GM21576 (cell line): ENCODE data around the gene SMG5.

ENCODE experiments used
- ATAC-seq: cut with Tn5 transposase; IDR thresholded peaks from one replicate; pipeline ENCODE4 v1.9.1; 2021; ENCODE audit warnings: mild to moderate bottlenecking, moderate library complexity; ENCODE audit not compliant: unreplicated experiment

SMG5 gene

GRCh38 chr1:156283521-156283920 lies 896 bp upstream of the SMG5 start:
- no peak for ATAC-seq

GRCh38 chr1:156281693-156282478 lies 739 bp downstream of the SMG5 start:
- no peak for ATAC-seq

DNA sequence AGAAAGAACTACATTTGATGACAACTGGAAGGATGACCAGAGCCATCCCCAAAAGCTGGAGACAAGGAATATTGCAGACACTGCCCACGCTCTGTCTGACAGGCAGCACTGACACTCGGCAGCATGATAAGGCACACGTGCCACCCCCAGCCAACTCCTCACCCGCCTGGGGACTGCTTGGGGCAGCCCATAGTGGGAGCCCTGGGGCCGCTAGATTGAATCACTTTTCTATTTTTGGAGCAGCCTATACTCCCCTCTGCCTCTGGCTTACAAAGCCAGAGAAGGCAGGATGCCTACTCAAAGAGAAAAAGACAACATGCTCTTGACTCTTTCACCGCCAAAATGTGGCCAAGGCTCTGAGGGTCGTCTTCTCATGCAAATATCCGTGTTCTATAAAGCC lies 1.3 kb downstream of the SMG5 start:
- ATAC-seq, result no peak

- ATAC-seq, result no peak
Measured at GRCh38 chr1:156279837-156280236, 2.8 kb downstream of the SMG5 start.

DNA sequence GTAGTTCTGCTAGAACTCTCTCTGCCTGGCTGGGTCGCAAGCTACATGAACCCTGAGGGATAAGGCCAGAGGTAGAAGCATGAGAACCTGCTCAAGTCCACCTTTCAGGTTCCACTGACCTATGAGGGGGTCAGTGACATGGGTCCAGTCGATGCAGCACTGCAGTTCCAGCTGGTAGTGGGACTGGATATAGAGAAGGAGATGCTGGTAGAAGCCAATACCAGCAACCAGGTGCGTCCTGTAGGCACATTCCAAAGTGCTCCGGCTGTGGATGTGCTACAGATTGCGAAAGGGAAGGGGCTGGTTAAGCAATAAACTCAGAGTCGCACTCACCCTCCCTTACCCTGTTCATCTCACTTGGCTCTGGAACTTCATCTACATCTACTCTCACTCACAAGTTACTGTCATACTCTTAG lies 5.7 kb downstream of the SMG5 start:
- no peak for ATAC-seq

DNA sequence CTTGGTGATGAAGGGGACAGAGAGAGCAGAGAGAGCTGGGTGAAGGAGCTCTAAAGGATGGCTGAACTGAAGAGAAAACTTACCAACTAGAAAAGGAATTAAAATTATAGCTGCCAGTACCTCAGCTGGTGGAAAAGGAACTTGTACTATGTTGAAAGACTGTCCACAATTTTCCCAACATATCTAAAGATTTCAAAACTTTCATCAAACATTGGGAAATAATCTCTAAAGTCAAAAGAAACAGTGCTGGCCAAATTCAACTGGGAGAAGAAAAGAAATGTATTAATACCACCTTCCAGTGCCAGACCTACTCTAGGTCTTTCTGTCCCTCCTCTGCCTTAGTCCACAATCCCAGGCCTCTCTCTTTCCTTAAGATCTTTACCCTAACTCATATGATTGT lies 6.1 kb downstream of the SMG5 start:
- ATAC-seq, result no peak

DNA sequence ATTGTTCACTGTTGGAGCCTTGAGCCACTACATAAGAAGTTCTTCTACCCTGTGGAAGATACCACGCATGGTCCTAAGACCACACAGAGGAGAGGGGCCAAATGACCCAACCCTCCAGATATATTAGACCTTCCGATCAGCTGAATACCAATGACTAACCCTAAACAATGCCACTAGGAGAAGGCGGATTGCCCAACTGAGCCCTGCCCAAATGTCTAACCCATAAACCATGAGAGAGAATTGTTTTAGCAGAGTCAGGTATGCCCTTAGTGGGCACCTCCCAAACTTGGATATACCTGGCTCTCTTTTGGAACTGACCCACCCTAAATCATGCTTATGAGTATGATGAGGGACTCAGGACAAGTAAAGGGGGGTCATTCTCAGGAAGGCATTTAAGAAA lies 12.3 kb downstream of the SMG5 start:
- ATAC-seq, result no peak

- ATAC-seq, result no peak
Measured at GRCh38 chr1:156268336-156268735, 14.3 kb downstream of the SMG5 start.

GRCh38 chr1:156266051-156266450 lies 16.6 kb downstream of the SMG5 start:
- no peak for ATAC-seq

DNA sequence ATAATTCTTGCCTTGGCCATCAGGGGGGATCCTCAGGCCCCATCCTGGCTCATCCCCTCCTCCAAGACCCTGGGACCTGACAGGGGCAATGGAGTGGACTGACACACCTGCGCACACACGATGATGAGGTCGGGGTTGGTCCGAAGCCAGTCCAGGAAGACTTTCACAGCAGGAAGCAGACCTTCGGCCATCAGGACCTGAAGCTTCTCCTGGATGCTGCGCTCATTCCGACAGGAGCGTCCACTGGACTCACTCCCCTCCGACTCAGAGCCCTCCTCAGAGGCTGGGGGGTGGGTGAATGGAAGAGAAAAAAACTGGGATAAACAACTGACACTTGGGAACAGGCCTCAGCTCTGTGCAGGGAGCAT lies 19.4 kb downstream of the SMG5 start:
- ATAC-seq, result no peak

- no peak for ATAC-seq
Measured at GRCh38 chr1:156262461-156263287, 20.0 kb downstream of the SMG5 start.

DNA sequence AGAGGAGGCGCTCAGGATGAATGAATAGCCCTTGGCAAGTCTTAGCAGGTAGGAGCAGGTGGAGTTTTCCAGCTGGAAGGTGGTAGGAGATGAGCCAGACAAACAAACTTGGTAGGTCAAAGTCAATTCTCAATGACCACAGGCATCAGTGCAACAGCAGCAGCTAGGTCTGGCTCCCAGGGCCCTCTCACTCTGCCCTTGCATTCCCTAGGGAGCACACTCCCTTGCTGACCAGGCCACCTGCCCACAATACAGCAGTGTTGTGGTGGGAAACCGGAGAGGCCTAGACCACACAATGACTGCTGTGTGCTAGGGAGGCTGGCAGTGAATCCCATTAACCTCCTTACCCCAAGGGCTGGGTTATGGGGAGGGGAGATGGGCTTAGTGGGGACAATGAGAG lies 21.7 kb downstream of the SMG5 start:
- ATAC-seq, result no peak

GRCh38 chr1:156259805-156260204 lies 22.8 kb downstream of the SMG5 start:
- ATAC-seq, result no peak

DNA sequence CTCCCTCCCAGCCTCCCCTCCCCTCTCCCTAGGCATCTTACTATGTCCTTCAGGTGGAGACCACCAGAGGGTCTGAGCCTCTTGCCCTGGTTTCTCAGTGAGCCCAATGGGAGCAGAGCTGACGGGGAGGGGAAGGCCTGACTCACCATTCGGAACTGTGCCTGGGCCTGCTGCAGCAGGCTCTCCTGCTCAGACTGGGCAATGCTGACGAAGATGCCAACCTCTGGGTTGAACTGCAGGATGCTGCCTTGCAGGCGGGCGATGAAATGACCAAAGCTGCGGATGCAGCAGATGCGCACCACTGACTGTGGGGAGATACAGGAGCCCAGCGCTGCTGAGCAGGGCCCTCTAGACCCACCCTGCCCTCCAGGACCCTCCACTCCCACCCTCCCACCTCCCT lies 23.8 kb downstream of the SMG5 start:
- ATAC-seq, result no peak

GRCh38 chr1:156257711-156258110 lies 24.9 kb downstream of the SMG5 start:
- ATAC-seq, result no peak

DNA sequence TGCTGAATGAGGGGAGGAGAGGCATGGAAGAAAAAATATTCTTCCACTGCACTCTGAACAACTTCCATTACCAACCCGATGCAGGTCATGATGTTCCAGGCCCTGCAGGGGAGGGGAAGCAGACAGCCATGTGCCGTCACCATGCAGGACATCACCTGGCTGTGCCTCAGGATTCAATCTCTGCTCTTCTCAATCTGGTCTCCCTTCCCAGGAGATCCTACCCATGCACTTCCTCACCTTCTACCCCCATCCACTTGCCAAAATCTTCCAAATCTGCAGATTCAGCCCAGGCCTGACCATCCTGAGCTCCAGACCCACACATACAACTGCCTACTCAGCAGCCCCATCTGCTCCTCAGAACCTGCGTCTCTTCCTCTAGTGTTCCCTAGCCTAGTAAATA lies 29.0 kb downstream of the SMG5 start:
- ATAC-seq, result no peak

- no peak for ATAC-seq
Measured at GRCh38 chr1:156251527-156251926, 31.1 kb downstream of the SMG5 start.

DNA sequence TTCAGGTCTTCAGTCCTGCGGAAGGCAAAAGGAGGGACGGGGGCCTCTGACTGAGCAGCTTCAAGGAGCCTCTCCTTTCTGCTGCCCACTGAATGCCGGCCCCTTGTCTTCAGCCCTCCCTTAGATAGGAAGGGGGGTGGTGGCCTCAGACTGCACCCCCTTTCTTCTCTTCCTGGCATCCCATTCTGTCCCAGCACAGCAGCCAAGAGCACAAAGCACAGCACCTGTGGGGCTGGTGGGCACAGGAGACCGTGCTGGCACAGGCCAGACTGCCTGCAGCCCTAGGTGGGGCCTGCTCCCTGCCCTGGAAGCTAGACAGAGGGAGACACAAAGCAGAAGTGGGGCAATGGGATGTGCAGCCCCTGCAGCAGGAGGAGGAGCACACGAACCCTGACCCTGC lies 33.0 kb downstream of the SMG5 start:
- ATAC-seq, result no peak

DNA sequence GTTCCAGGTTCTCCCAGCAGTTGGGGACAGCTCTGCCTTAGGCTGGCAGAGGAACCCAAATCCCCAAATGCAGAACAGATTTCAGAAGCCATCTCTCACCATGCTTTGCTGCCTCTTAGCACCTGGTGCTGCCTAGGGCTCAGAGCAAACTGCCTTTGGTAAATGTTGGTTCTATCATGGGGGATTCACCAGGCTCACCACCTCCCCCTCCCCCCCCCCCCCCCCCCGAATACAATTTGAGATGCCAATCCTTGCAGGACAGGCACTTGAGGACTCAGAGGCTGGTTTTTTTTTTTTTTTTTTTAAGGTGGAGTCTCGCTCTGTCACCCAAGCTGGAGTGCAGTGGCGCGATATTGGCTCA lies 34.3 kb downstream of the SMG5 start:
- ATAC-seq, result no peak

GRCh38 chr1:156247460-156248322 lies 34.9 kb downstream of the SMG5 start, which contains the start of gene PAQR6:
Gene PAQR6, minus strand, starts transcription at chr1:156248056. Its CDS starts 1,325 bp downstream, at chr1:156246731.
- no peak for ATAC-seq

DNA sequence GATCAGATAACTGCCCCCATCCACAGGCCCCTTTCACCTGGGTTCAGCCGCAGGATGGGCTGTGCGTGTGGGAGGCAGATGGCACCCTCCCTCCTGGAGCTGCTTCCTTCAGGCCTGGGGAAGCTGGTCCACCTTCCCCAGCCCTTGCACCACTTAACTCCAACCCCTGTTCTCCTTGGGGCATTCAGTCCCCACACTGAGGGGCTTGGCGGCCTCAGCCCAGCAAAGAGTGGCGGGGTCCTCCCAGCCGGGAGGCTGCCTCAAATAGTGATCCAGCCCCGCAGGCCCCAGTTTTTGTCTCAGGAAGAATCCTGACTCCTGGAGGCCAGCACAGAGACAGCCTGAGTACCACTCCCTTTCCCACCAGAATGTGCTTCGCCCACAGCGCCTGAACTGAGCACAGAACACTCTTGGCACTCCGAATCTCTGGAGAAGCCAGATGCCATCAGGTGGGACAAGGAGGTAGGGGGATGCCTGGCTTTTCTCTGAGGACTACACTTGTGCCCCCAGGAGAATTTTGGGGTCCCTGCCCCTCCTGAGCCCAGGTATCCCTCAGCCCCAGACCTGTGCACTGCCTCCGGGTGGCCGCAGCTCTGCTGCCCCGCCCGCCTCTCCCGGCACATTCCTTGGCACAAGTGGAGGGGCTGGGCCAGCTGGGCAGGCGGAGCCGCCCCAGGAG lies 35.7 kb downstream of the SMG5 start:
- no peak for ATAC-seq
